Measurements from ENCODE around the gene SPAG16. TPM values are rescaled to one million over a fixed set of nuclear protein-coding genes. Genes with fewer than 3 reads are reported as not detected.

Gene SPAG16
- total and polyA plus RNA-seq, 8 donors = 11.1 to 47.4 (median 42.3) TPM

- no peak for TF ChIP-seq CTCF (IDR thresholded peaks at IDR 0.05)
Measured at GRCh38 chr2:214244847-214245246, 960.6 kb downstream of the SPAG16 start.

GRCh38 chr2:214246417-214246816 is 962.2 kb downstream of the SPAG16 start:
- no peaks in the 10 kb centered on the region for H3K9me3 ChIP-seq
- no peaks in the 10 kb centered on the region for H3K36me3 ChIP-seq
- intact Hi-C loops (cut with DNase I) = no loop called here
- ATAC-seq (no peak), DNase-seq (no peak)
- TF ChIP-seq CTCF (IDR thresholded peaks at IDR 0.05) = no peak
- no peaks in the 10 kb centered on the region for H3K4me1 ChIP-seq
- no peak overlapping the region for H3K4me3 ChIP-seq
- no peak overlapping the region for H3K27ac ChIP-seq
- H3K27me3 ChIP-seq = no peaks in the 10 kb centered on the region

More at GRCh38 chr2:214244847-214245246, 960.6 kb downstream of the SPAG16 start:
- H3K27me3 ChIP-seq = no peaks in the 10 kb centered on the region
- H3K4me1 ChIP-seq = no peaks in the 10 kb centered on the region
- no peak overlapping the region for H3K27ac ChIP-seq
- H3K4me3 ChIP-seq = no peak overlapping the region
- ATAC-seq (no peak), DNase-seq (no peak)
- no peaks in the 10 kb centered on the region for H3K9me3 ChIP-seq
- H3K36me3 ChIP-seq = no peaks in the 10 kb centered on the region
- intact Hi-C loops (cut with DNase I) = no loop called here

GRCh38 chr2:214247531-214247930 is 963.3 kb downstream of the SPAG16 start:
- Histone ChIP-seq H3K27ac (no peak overlapping the region), H3K4me3 (no peak overlapping the region), H3K9me3 (no peaks in the 10 kb centered on the region), H3K27me3 (no peaks in the 10 kb centered on the region), H3K4me1 (no peaks in the 10 kb centered on the region), H3K36me3 (no peaks in the 10 kb centered on the region)
- intact Hi-C loops (cut with DNase I) = no loop called here
- no peak for DNase-seq
- TF ChIP-seq CTCF (IDR thresholded peaks at IDR 0.05) = no peak
- no peak for ATAC-seq

GRCh38 chr2:214255046-214255445 is 970.8 kb downstream of the SPAG16 start:
- intact Hi-C loops (cut with DNase I) = no loop called here
- TF ChIP-seq CTCF (IDR thresholded peaks at IDR 0.05) = no peak
- no peaks in the 10 kb centered on the region for H3K9me3 ChIP-seq
- ATAC-seq = no peak
- DNase-seq = no peak
- no peak overlapping the region for H3K27ac ChIP-seq
- H3K4me3 ChIP-seq = no peak overlapping the region
- no peaks in the 10 kb centered on the region for H3K36me3 ChIP-seq
- H3K27me3 ChIP-seq = no peaks in the 10 kb centered on the region
- no peaks in the 10 kb centered on the region for H3K4me1 ChIP-seq

- Histone ChIP-seq H3K27ac (no peak overlapping the region), H3K9me3 (no peaks in the 10 kb centered on the region), H3K27me3 (no peaks in the 10 kb centered on the region), H3K36me3 (no peaks in the 10 kb centered on the region), H3K4me1 (no peaks in the 10 kb centered on the region), H3K4me3 (no peak overlapping the region)
- DNase-seq (no peak), ATAC-seq (no peak)
- intact Hi-C loops (cut with DNase I) = no loop called here
- TF ChIP-seq CTCF (IDR thresholded peaks at IDR 0.05) = no peak
Measured at GRCh38 chr2:214261683-214262082, 977.4 kb downstream of the SPAG16 start.
